ENCODE data around the gene SYAP1.

DNA sequence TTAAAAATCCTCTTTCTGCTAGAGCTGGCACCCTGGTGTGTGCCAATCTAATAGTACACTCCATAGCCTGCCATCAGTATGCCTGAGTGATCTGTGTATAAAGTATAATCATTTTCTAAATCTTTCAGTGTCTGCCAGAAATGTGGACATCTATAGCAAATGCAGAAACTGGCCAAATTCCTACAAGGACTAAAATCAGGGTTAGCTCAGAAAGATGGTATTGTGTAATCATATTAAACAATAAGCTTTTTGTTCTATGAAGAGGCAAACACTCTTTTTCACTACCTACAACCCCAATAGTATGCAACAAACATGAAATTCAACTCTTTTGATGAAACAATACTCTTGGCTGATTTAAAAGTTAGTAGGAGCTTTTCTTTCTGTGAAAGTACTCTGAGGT, 59.1 kb downstream of the SYAP1 start:
- TF ChIP-seq, protein P1, sequence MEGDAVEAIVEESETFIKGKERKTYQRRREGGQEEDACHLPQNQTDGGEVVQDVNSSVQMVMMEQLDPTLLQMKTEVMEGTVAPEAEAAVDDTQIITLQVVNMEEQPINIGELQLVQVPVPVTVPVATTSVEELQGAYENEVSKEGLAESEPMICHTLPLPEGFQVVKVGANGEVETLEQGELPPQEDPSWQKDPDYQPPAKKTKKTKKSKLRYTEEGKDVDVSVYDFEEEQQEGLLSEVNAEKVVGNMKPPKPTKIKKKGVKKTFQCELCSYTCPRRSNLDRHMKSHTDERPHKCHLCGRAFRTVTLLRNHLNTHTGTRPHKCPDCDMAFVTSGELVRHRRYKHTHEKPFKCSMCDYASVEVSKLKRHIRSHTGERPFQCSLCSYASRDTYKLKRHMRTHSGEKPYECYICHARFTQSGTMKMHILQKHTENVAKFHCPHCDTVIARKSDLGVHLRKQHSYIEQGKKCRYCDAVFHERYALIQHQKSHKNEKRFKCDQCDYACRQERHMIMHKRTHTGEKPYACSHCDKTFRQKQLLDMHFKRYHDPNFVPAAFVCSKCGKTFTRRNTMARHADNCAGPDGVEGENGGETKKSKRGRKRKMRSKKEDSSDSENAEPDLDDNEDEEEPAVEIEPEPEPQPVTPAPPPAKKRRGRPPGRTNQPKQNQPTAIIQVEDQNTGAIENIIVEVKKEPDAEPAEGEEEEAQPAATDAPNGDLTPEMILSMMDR (conservative IDR thresholded peaks at IDR 0.05 in 1 of 2, IDR thresholded peaks at IDR 0.05 in 1 of 2; ENCODE audit: extremely low read depth in 1 of 2, insufficient read depth in 1 of 2, low read depth in 1 of 2, low read length in 2 of 2) = no peak
- no peak for TF ChIP-seq EZH2 (IDR thresholded peaks at IDR 0.05; ENCODE audit: borderline replicate concordance, low read length)

Measured in mammary epithelial cell (primary cell).